HEK293 (cell line): ENCODE results near the gene STX16.
A peak's percentile ranks its signal among the peaks of the same experiment; 100 is the strongest.

ENCODE experiments used
- CTCF ChIA-PET: fragments of 350-600 bp; formaldehyde crosslinking; extraction: SDS; loops from one replicate; lab custom pipeline; 2021; ENCODE audit warnings: antibody characterized with exemption; lab: Yijun Ruan, JAX
- POLR2A ChIA-PET: fragments of 300-600 bp; formaldehyde crosslinking; extraction: SDS; loops from one replicate; lab custom pipeline; 2020; ENCODE audit warnings: antibody characterized with exemption, inconsistent platforms; lab: Yijun Ruan, JAX
- H3K27ac ChIP-seq: fragments of 200-500 bp; sonication (Bioruptor generic); 2 replicates; pipeline ENCODE4 v1.5.1; 2014; ENCODE audit warnings: low read depth, low read length, control low read depth, inconsistent platforms; ENCODE audit errors: extremely low read depth
- H3K36me3 ChIP-seq, 2 experiments: fragments of 200-500 bp in 1 of 2; sonication (Bioruptor generic) in 1 of 2; 1 replicate in 1 of 2; 2 replicates in 1 of 2; pipeline ENCODE4 v1.5.1; 2014 to 2017; ENCODE audit warnings: inconsistent platforms in 2 of 2, low read length in 2 of 2; ENCODE audit not compliant: control insufficient read depth in 2 of 2, insufficient read depth in 1 of 2
- H3K4me1 ChIP-seq: fragments of 200-500 bp; sonication (Bioruptor generic); 2 replicates; pipeline ENCODE4 v1.5.1; 2014; ENCODE audit warnings: mild to moderate bottlenecking, low read length, inconsistent platforms; ENCODE audit not compliant: control insufficient read depth, insufficient read depth
- H3K4me3 ChIP-seq: 2 replicates; pipeline ENCODE4 v1.5.1; 2011; ENCODE audit warnings: low read depth, mild to moderate bottlenecking, control low read depth, low read length, moderate library complexity
- H3K9me3 ChIP-seq: fragments of 200-500 bp; sonication (Bioruptor generic); 2 replicates; pipeline ENCODE4 v1.5.1; 2014; ENCODE audit warnings: low read depth, low read length, inconsistent platforms; ENCODE audit not compliant: control insufficient read depth, insufficient read depth
- BCL11B ChIP-seq: fragments of 450-650 bp; formaldehyde crosslinking; IDR thresholded peaks from 2 replicates; pipeline ENCODE4 v1.5.1; 2016; ENCODE audit warnings: low read depth, missing biosample characterization, missing genetic modification characterization
- KLF10 ChIP-seq: fragments of 450-650 bp; IDR thresholded peaks from 2 replicates; pipeline ENCODE4 v1.5.1; 2018; ENCODE audit warnings: missing biosample characterization, mild to moderate bottlenecking, missing genetic modification characterization
- KLF8 ChIP-seq: fragments of 450-650 bp; formaldehyde crosslinking; IDR thresholded peaks from 2 replicates; pipeline ENCODE4 v1.5.1; 2016; ENCODE audit warnings: missing biosample characterization, missing genetic modification characterization
- REST ChIP-seq: fragments of 450-650 bp; formaldehyde crosslinking; IDR thresholded peaks from 2 replicates; pipeline ENCODE4 v1.5.1; 2016; ENCODE audit warnings: missing biosample characterization, missing genetic modification characterization
- WT1 ChIP-seq: fragments of 450-650 bp; formaldehyde crosslinking; IDR thresholded peaks from 2 replicates; pipeline ENCODE4 v1.5.1; 2016; ENCODE audit warnings: missing biosample characterization, missing genetic modification characterization
- ZBTB10 ChIP-seq: fragments of 450-650 bp; formaldehyde crosslinking; IDR thresholded peaks from 2 replicates; pipeline ENCODE4 v1.5.1; 2016; ENCODE audit warnings: missing biosample characterization, missing genetic modification characterization
- ZEB2 ChIP-seq: fragments of 450-650 bp; formaldehyde crosslinking; IDR thresholded peaks from 2 replicates; pipeline ENCODE4 v1.5.1; 2016; ENCODE audit warnings: missing biosample characterization, missing genetic modification characterization
- ZNF140 ChIP-seq: fragments of 450-650 bp; formaldehyde crosslinking; IDR thresholded peaks from 2 replicates; pipeline ENCODE4 v1.5.1; 2016; ENCODE audit warnings: missing biosample characterization, missing genetic modification characterization
- ZNF341 ChIP-seq: fragments of 450-650 bp; formaldehyde crosslinking; IDR thresholded peaks from 2 replicates; pipeline ENCODE4; 2016; ENCODE audit warnings: low read depth, missing biosample characterization, missing genetic modification characterization
- ZNF404 ChIP-seq: fragments of 450-650 bp; formaldehyde crosslinking; IDR thresholded peaks from 2 replicates; pipeline ENCODE4 v1.5.1; 2017; ENCODE audit warnings: missing biosample characterization, missing genetic modification characterization
- ZNF433 ChIP-seq: fragments of 450-650 bp; formaldehyde crosslinking; IDR thresholded peaks from 2 replicates; pipeline ENCODE4 v1.5.1; 2016; ENCODE audit warnings: missing biosample characterization, missing genetic modification characterization, low read depth
- ZNF529 ChIP-seq: fragments of 450-650 bp; formaldehyde crosslinking; IDR thresholded peaks from 2 replicates; pipeline ENCODE4 v1.5.1; 2017; ENCODE audit warnings: missing genetic modification characterization, missing biosample characterization; ENCODE audit not compliant: insufficient replicate concordance
- ZNF544 ChIP-seq: fragments of 450-650 bp; formaldehyde crosslinking; IDR thresholded peaks from 2 replicates; pipeline ENCODE4 v1.5.0; 2017; ENCODE audit warnings: missing biosample characterization, missing genetic modification characterization
- ZNF626 ChIP-seq: fragments of 450-650 bp; sonication (Bioruptor Pico); formaldehyde crosslinking; IDR thresholded peaks from 2 replicates; pipeline ENCODE4 v1.5.1; 2018; ENCODE audit warnings: missing biosample characterization, missing genetic modification characterization, inconsistent platforms
- ZNF629 ChIP-seq: fragments of 450-650 bp; formaldehyde crosslinking; IDR thresholded peaks from 2 replicates; pipeline ENCODE4 v1.5.1; 2017; ENCODE audit warnings: missing biosample characterization, missing genetic modification characterization
- ZNF654 ChIP-seq: fragments of 450-650 bp; formaldehyde crosslinking; IDR thresholded peaks from 2 replicates; pipeline ENCODE4 v1.5.1; 2016; ENCODE audit warnings: low read depth, missing biosample characterization, missing genetic modification characterization
- ZNF768 ChIP-seq: fragments of 450-650 bp; formaldehyde crosslinking; IDR thresholded peaks from 2 replicates; pipeline ENCODE4 v1.5.1; 2018; ENCODE audit warnings: missing biosample characterization, mild to moderate bottlenecking, missing genetic modification characterization
- ZNF791 ChIP-seq: fragments of 450-650 bp; formaldehyde crosslinking; IDR thresholded peaks from 2 replicates; pipeline ENCODE4 v1.5.1; 2016; ENCODE audit warnings: missing biosample characterization, missing genetic modification characterization
- ZSCAN23 ChIP-seq: fragments of 450-650 bp; formaldehyde crosslinking; IDR thresholded peaks from 2 replicates; pipeline ENCODE4 v1.5.1; 2016; ENCODE audit warnings: missing biosample characterization, missing genetic modification characterization
- TF ChIP-seq, protein P1 (sequence below): fragments of 450-650 bp; formaldehyde crosslinking; IDR thresholded peaks from 2 replicates; pipeline ENCODE4 v1.5.1; 2017; ENCODE audit warnings: missing biosample characterization, mild to moderate bottlenecking, missing genetic modification characterization, moderate library complexity

The STX16 gene

GRCh38 chr20:58717278-58718091, 66.4 kb downstream of the STX16 start:
- Histone ChIP-seq H3K27ac (no peak overlapping the region), H3K36me3 (no peaks in the 10 kb centered on the region)
- ChIA-PET POLR2A (no interaction called here), CTCF (interaction anchor here (0.6 kb wide), 1 partner anchor 333 kb away, joined by 3 read pairs; no protein-coding TSS in a partner anchor)
- TF ChIP-seq ZNF529 (no peak), ZNF626 (no peak), ZEB2 (no peak), ZNF544 (tag by site-specific recombination) (no peak), ZNF140 (no peak), WT1 (tag by site-specific recombination) (no peak)
- TF ChIP-seq, protein P1, sequence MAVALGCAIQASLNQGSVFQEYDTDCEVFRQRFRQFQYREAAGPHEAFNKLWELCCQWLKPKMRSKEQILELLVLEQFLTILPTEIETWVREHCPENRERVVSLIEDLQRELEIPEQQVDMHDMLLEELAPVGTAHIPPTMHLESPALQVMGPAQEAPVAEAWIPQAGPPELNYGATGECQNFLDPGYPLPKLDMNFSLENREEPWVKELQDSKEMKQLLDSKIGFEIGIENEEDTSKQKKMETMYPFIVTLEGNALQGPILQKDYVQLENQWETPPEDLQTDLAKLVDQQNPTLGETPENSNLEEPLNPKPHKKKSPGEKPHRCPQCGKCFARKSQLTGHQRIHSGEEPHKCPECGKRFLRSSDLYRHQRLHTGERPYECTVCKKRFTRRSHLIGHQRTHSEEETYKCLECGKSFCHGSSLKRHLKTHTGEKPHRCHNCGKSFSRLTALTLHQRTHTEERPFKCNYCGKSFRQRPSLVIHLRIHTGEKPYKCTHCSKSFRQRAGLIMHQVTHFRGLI (tag by site-specific recombination): no peak
- TF ChIP-seq, all 188 proteins: peak for 0
- Histone ChIP-seq H3K4me1 (no peaks in the 10 kb centered on the region), H3K9me3 (no peaks in the 10 kb centered on the region), H3K4me3 (no peak overlapping the region)

DNA sequence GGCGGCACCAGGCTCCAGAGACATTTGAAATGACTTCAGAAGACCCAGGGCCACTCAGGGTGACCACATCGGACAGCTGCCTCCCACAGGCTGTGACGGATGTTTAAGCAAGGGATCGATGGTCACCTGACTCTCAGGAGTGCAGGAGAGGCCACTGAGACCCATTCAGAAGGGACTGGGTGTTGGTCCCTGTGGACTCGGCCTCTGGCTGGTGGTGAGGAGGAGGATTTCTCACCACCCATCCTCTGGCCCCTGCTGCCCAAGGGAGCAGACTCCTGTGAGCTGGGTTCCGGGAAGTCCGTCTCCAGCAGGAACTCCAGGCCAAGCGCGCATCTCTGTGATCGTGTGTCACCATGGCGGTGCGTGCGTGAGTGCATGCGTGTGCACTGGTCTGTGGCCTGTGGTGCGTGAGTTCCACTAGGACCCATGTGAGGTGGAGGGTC, 67.1 kb downstream of the STX16 start:
- no peak for TF ChIP-seq ZNF791 (tag by site-specific recombination)
- TF ChIP-seq ZNF404: no peak
- TF ChIP-seq BCL11B (tag by site-specific recombination): no peak
- TF ChIP-seq ZNF768 (tag by site-specific recombination): no peak
- TF ChIP-seq, all 188 proteins: peak for 0
- ChIA-PET POLR2A (no interaction called here), CTCF (no interaction called here)
- Histone ChIP-seq H3K27ac (no peak overlapping the region), H3K9me3 (no peaks in the 10 kb centered on the region), H3K36me3 (no peaks in the 10 kb centered on the region), H3K4me1 (no peaks in the 10 kb centered on the region), H3K4me3 (no peak overlapping the region)

DNA sequence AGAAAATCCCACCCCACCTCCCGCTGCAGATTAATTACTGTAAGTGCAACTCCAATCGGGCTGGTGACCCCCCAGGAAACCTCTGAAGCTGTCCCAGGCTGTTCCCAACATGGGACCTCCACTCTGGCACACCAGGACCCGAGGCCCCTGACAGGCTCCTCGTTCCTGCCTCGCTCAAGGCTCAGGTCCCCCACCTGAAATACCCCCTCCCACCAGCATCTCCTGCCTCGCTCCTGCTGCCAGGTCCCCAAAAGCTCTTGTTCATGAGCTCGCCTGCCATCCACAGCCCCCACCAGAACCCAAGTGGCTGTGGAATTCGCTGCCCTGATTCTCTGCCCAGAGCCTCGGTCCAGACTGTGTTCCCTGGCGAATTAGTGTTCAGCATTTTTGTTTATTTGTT, 67.6 kb downstream of the STX16 start:
- Histone ChIP-seq H3K27ac (no peak overlapping the region), H3K4me1 (no peaks in the 10 kb centered on the region), H3K9me3 (no peaks in the 10 kb centered on the region), H3K36me3 (no peaks in the 10 kb centered on the region), H3K4me3 (no peak overlapping the region)
- TF ChIP-seq ZNF341 (0 out of 2 replicates have a peak, but pooled peaks have one; percentile 13), ZNF629 (tag by site-specific recombination) (no peak), KLF8 (tag by site-specific recombination) (no peak)
- ChIA-PET CTCF (no interaction called here), POLR2A (no interaction called here)

- H3K27ac ChIP-seq: no peak overlapping the region
- H3K36me3 ChIP-seq: no peaks in the 10 kb centered on the region
- POLR2A ChIA-PET: no interaction called here
- no peaks in the 10 kb centered on the region for H3K9me3 ChIP-seq
- CTCF ChIA-PET: interaction anchor here (1.2 kb wide), 1 partner anchor 503 kb away, joined by 3 read pairs; no protein-coding TSS in a partner anchor
- H3K4me3 ChIP-seq: no peak overlapping the region
- H3K4me1 ChIP-seq: no peaks in the 10 kb centered on the region
- TF ChIP-seq ZNF654 (tag by site-specific recombination) (no peak), ZSCAN23 (no peak), REST (tag by site-specific recombination) (no peak), KLF10 (no peak), ZNF433 (no peak), ZBTB10 (no peak)
Measured at GRCh38 chr20:58719258-58719657, 68.2 kb downstream of the STX16 start.
